T-helper 2 cell treated with Interferon-gamma antibody and Interleukin-4, amounts not matched to agents 5 μg/mL and 100 μg/mL, for 36 hours (primary cell): ENCODE data around the gene USP20.

Source experiments
- DNase-seq: peaks from one replicate; pipeline ENCODE4 v3.0.0; 2021; ENCODE audit warnings: low spot score
- H3K27ac Mint-ChIP-seq: one replicate; pipeline ENCODE4 v1.8.0; 2021; ENCODE audit warnings: mild to moderate bottlenecking, mixed read lengths
- H3K27me3 Mint-ChIP-seq: one replicate; pipeline ENCODE4 v1.8.0; 2021; ENCODE audit warnings: low read depth, mixed read lengths
- H3K36me3 Mint-ChIP-seq: one replicate; pipeline ENCODE4 v1.8.0; 2021; ENCODE audit warnings: low read depth, mixed read lengths
- H3K4me1 Mint-ChIP-seq: one replicate; pipeline ENCODE4 v1.8.0; 2021; ENCODE audit warnings: low read depth, mixed read lengths
- H3K4me3 Mint-ChIP-seq: one replicate; pipeline ENCODE4 v1.8.0; 2022; ENCODE audit warnings: mild to moderate bottlenecking, moderate library complexity, mixed read lengths
- H3K9me3 Mint-ChIP-seq: one replicate; pipeline ENCODE4 v1.8.0; 2021; ENCODE audit warnings: mixed read lengths

Gene USP20

DNA sequence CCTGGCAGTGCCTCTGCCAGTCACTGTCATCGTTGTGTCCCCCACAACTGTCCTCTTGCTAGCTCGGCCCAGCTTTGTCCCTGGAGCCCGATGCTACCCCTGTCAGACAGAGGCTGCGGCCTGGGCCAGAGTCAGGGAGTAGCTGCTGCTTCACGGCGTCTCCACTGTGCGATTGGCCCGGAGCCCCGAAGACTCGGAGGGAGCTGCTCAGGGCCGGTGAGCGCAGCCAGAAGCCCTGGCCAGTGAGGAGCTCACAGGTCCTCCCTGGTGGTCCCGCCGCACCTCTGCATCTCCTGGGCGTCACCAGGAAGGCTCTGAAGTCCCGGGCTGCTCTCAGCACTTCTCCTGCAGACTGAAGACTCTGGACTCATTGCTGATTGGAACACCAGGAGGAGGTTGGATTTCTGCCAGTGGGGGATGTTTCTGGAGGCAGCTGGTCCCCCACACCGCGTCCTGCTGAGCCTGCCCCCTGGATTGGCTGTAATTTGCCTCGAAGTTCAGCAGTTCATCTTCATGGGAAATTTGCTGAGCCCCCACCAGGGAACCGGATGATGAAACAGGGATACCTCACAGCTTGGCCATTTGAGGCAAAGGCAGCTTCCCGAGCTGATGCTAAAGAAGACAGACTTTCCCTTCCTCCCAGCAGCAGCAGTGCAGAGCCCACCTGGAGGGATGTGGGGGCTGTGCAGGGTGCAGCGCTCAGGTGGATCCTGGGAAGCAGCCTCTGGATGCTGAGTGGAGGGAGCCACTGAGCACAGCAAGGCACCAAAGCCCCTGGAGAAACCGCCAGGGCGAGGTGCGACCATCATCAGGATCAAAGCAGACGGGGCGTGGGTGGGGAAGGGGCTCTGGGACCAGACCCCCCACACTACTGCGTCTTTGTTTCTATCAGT is 45.6 kb downstream of the USP20 start:
- Mint-ChIP-seq H3K4me1 (peaks cover 16% of the 10 kb centered on the region), H3K9me3 (no peaks in the 10 kb centered on the region), H3K27me3 (no peaks in the 10 kb centered on the region), H3K27ac (no peak overlapping the region), H3K36me3 (peaks cover 46% of the 10 kb centered on the region), H3K4me3 (no peak overlapping the region)
- DNase-seq: no peak

DNA sequence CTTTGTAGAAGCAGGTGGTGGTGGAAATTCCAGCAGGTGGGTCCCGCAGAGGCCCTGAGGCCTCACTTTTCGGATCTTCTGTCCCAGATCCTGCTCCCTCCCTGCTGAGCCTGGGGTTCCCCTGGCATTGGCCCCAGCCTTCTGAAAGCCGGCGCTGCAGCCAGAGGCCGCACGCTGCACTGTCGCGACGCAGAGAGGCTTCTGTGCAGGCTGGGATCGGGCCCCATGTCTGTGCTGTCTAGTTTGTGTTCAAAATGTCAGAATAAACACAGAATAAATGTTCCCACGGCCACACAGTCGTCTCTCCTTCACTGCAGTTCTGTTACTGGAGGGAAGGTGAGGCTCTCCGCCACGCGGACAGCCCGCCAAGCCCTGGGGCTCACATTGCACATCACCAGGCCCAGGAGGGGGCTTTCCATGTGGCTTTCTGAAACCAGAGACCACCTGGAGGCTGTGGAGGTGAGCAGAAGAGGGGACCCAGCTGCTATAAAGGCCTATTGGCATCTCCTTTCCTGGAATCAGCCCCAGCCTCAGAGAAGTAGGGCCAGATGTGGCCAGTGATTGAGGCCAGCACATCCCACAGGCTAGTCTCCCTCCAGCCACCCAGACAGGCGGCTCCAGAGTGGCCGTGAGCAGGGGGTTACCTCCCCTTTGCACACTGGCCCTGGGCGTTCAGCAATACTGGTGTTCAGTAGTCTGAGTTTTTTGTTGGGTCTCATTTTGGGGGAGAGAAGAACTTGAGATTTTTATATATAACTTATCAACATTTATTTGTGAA is 46.5 kb downstream of the USP20 start:
- Mint-ChIP-seq H3K36me3 (peaks cover 45% of the 10 kb centered on the region), H3K27ac (peak overlapping the region; percentile 17)

DNA sequence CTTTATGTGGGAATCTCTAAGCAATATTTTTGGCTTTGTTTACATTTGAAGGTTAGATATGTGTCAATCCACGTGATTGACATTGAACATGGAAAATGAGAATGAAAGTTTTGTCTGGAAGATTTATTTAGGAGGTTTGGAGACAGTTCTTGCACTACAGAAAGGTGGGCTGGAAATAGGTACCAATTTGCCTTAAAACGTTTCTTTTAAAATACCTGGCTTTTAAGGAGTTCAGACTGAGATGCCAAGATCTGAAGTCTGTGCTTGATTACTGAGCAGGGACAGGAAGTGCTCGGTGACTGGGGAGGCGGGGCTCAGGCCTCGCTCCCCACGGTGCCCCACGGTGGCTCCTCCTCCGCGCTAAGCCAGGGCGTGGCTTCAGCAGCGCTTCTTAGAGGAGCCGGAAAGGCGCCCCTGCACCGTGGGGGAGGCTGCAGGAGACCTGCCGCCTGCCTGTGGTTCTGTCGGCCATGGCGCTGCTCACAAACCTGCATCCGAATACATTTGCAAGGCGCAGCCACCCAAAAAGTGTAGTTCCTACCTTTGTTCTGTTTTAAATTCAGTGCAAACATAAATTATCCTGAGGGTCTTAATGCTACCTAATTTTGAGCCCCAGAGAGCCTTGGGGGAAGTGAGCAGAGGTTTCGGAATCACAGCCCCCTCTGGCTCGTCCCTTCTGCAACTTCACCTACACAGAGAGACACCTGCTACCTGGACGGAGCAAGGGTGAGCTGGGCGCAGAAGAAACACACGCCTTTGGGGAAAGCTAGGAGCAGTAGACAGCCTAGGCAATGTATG is 49.2 kb downstream of the USP20 start:
- DNase-seq: peak; percentile 95
- H3K4me1 Mint-ChIP-seq: peaks cover 45% of the 10 kb centered on the region
- peak overlapping the region; percentile 90 for H3K4me3 Mint-ChIP-seq
- H3K27ac Mint-ChIP-seq: peak overlapping the region; percentile 99
- no peaks in the 10 kb centered on the region for H3K9me3 Mint-ChIP-seq
- H3K36me3 Mint-ChIP-seq: peaks cover 59% of the 10 kb centered on the region
- no peaks in the 10 kb centered on the region for H3K27me3 Mint-ChIP-seq

More for the DNA sequence above, 46.5 kb downstream of the USP20 start:
- Mint-ChIP-seq H3K4me3 (no peak overlapping the region), H3K9me3 (no peaks in the 10 kb centered on the region), H3K4me1 (peaks cover 22% of the 10 kb centered on the region), H3K27me3 (no peaks in the 10 kb centered on the region)
- no peak for DNase-seq

DNA sequence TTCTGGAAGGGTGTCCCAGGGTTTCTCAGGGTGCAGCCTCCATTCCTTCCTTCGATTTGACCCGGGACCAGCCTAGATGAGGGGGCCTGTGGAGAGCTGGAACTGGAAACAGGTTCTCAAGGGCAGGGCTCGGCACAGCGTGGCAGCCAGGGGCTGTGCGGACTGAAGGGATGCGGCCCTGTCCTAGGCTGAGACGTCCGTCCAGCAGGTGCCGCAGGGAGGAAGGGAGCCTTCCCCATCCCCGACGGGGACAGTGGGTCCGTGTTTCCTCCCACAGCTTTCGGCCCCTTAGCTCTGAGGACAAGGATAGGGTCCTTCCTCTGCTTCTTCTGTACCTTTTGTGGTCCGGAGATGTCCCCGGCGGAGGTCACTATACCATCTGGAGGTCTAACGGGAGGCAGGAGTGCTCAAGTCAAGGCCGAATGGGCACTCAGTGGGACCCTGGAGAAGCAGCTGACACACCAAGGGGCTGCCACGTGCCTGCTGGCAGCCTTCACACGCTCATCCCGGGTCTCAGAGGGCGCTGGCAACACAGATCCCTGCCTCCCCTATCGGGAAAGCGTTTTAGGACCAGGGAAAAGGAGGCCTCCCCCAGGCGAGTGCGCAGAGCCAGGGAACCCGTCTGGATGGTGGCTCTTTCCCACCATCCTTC is 49.9 kb downstream of the USP20 start:
- no peaks in the 10 kb centered on the region for H3K9me3 Mint-ChIP-seq
- peak overlapping the region; percentile 99 for H3K27ac Mint-ChIP-seq
- peaks cover 52% of the 10 kb centered on the region for H3K4me1 Mint-ChIP-seq
- DNase-seq: peak; percentile 44
- peak overlapping the region; percentile 90 for H3K4me3 Mint-ChIP-seq
- no peaks in the 10 kb centered on the region for H3K27me3 Mint-ChIP-seq
- peaks cover 62% of the 10 kb centered on the region for H3K36me3 Mint-ChIP-seq

DNA sequence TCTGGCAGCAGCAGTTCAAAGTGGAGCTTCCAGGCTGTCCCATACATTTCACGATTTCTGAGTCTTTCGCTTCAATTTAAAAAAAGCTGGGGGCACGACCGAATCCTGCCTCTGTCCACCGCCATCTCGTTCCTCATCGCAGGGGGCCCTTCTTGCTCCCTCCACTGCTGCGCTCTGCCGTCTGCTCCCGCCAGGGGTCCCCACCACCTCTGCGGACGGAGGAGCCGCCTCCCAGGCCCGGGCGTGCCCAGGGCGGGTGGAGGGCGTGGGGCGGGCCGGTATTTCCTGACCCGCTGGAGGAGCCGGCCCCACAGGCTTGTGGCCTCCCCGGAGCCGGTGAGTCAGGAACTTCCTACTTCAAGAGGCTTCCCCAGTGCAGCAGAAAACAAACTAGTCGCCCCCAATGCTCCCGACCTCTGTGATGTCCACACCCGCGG is 50.4 kb downstream of the USP20 start:
- Mint-ChIP-seq H3K36me3 (peaks cover 62% of the 10 kb centered on the region), H3K4me3 (peak overlapping the region; percentile 90), H3K9me3 (no peaks in the 10 kb centered on the region), H3K4me1 (peaks cover 53% of the 10 kb centered on the region), H3K27ac (peak overlapping the region; percentile 99), H3K27me3 (no peaks in the 10 kb centered on the region)
- DNase-seq: peak; percentile 96

DNA sequence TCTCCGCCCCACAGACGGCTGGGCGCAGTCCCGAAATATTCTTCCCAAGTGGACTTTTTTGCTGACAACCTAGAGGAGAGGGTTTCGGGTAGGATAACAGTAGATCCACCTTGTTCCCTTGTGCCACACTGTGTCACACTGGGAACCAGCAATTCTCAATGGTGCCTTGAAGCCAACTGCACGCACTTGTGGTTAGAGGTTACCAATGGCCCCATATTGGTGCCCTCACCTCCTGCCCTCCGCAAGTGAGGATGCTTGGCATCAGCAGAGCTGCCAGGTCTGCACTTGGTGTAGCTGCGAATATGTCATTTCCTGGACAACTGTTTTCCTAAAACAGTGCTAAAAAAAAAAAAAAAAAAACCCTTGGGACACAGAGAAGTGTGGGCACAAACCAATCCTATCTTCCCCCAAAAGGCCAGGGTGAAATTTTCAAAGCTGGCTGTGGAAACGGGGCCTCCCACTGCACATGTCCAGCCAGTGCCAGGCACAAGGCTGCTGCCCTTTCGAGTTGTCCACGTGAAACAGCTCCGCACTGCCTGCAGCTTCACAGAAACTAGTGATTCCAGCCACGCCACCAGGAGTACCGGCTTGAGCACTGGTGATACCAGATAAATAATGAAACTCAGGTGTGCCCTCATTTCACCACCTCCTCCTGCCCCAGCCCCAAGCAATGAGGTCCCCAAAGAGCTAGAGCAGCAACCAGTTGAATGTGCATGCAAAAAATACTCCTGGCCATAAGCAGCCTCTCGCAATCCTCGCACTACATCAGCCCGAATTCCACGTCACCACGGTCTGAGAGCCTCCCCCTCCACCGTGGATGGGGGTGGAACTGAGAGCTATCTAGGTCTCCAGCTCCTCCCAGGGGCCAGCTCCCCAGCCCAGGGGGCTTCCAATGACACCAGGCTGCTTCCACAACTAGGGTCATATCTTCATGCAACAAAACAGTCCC is 51.2 kb downstream of the USP20 start:
- Mint-ChIP-seq H3K27ac (peak overlapping the region; percentile 99), H3K4me3 (peak overlapping the region; percentile 90), H3K4me1 (peaks cover 60% of the 10 kb centered on the region), H3K27me3 (no peaks in the 10 kb centered on the region), H3K36me3 (peaks cover 70% of the 10 kb centered on the region), H3K9me3 (no peaks in the 10 kb centered on the region)
- peak; percentile 73 for DNase-seq

DNA sequence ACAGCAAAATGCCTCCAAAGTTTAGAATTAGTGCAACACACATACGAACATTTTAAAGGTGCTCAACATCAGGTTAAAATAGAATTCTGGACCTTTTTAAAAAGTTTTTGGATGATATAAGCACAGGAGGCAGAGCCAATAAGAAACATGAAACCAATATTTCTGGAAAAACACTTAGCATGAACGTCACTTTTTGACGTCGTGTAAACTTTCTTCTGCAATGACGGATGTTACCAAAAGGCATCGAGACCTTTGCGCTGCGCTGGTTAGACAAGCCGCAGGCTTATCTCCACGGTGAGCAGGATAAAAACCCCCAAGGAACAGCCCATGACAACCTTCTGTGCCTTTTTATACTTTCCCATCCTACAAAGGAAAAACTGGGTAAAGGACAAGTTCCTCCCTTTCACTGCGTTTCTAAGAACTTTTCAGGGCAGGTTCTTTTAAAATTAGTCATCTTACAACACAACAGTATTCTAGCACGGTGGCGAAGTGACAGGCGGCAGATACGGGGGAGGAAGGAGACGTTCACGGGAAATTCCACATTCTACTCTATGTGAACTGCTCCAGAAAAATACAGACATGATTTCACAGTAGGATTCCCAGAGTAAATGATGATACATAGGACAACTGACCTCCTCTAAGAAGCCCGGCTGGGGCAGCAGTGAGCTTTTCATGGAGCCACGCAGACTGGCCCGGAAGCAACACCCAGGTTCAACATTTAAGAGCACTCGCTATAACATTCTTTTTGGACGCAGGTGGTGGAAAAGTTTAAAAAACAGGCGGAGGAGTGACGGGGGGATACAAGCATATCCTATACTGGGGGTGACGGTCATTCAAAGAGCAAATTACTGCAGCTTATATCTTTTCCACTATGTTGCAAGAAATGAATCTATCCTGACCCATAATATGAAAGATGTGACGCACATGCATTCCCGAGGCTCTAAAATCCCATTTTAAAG is 52.4 kb downstream of the USP20 start:
- Mint-ChIP-seq H3K27me3 (no peaks in the 10 kb centered on the region), H3K4me1 (peaks cover 72% of the 10 kb centered on the region), H3K27ac (peak overlapping the region; percentile 99), H3K9me3 (no peaks in the 10 kb centered on the region), H3K36me3 (peaks cover 71% of the 10 kb centered on the region), H3K4me3 (peak overlapping the region; percentile 90)
- peak; percentile 86 for DNase-seq

DNA sequence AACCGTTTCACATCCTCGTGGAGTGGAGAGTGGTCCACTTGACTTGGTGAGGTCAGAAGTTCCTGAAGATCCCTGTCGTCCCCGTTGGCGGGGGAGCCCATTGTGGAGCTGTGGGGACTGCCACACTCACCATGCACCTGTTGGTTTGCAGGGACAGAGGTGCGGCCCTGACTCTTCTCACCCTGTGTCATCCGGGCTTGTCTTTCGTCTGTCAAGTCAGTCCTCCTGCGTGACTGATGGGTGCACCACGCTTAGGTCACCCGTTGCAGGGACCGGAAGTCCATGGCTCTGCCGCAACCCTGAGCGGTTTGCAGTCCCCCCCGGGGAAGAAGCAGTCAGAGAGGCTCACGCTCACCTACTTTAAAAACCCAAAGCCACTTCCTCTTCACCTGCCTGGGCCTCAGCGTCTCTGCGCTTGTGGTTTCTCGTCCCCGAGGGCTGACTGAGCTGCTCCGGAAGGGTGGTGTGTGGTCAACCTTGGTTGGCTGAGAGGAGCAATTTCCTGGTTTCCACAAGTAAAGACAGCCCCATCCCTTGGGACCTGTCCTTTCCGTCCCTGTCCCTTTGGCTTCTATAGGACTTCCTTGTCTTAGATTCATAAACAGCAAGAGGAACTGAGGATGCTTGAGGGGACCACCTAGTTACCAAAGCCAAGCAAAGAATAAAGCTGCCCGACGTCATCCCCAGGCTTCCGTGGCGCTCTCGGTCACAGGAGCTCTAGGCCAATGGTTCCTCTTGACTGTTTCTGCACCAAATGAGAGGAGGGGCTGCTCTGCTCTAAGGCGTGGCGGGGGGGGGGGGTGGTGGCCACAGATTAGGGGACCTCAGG is 53.2 kb downstream of the USP20 start:
- H3K9me3 Mint-ChIP-seq: no peaks in the 10 kb centered on the region
- peaks cover 76% of the 10 kb centered on the region for H3K4me1 Mint-ChIP-seq
- no peaks in the 10 kb centered on the region for H3K27me3 Mint-ChIP-seq
- DNase-seq: peak; percentile 97
- peak overlapping the region; percentile 90 for H3K4me3 Mint-ChIP-seq
- peak overlapping the region; percentile 99 for H3K27ac Mint-ChIP-seq
- peaks cover 75% of the 10 kb centered on the region for H3K36me3 Mint-ChIP-seq

DNA sequence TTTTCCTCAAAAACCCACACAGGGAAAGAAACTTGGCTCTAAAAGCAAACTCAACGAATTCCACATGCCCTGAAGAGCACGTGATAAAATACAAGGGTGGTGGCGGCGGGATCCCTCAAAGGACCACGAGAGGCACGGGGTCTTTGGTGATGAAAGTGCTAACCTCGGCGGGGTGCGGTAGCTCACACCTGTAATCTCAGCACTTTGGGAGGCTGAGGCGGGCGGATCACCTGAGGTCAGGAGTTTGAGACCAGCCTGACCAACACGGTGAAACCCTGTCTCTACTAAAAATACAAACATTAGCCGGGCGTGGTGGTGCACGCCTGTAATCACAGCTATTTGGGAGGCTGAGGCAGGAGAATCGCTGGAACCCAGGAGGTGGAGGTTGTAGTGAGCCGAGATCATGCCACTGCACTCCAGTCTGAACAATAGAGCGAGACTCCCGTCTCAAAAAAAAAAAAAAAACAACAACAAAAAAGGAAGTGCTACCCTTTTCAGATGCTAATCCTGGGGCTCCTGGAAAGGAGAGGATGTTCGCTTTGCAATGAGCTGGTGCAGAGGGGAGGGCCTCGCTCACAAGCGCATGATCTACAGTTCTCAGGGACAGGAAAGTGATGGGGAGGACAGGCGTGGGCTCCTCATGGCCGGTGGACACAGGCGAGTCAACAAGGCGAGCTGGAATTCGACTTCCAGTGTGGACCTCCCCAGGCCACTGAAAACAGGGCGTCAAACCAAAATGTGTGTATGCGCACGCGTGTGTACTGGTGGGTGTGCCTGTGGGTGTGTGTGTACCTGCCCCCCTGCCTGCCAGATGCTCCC is 54.1 kb downstream of the USP20 start:
- Mint-ChIP-seq H3K9me3 (no peaks in the 10 kb centered on the region), H3K27ac (peak overlapping the region; percentile 99), H3K27me3 (no peaks in the 10 kb centered on the region), H3K4me1 (peaks cover 78% of the 10 kb centered on the region), H3K4me3 (peak overlapping the region; percentile 90), H3K36me3 (peaks cover 77% of the 10 kb centered on the region)
- peak; percentile 42 for DNase-seq

DNA sequence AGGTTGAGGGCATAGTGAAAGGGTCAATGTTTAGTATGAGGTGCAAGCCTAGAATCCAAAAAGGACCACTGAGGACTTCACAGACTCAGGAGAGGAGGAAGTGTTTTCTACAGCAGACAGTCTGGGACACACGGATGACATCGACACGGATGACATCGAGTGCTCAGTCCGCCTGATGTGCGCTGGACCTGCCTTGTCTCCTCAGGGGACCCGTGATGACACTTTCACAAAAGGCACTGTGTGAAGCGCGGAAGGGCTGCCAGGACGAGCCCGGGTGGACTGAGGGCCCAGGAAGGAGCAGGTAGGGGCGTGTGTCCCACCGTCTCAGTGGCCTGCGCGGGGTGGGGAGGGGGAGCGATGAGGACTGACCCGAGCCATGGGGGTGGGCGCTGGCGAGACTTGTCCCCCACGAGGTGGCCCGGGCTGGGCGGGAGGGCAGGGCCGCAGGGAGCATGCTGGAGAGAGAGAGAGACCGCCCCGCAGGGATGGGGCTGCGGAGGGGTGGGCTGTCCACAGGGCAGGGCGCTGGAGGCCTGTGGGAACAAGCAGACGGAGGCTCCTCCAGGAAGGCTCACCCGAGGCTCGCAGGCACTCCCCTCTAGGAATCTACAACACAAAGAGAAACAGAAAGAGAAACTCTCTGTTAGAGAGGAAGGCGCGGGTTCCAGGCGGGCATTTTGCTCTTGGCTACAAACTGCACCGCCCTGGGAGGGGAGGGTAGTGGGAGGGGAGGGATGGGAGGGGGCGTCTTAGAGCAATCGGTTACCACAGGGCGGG is 54.9 kb downstream of the USP20 start:
- Mint-ChIP-seq H3K9me3 (no peaks in the 10 kb centered on the region), H3K4me1 (peaks cover 77% of the 10 kb centered on the region), H3K27ac (peak overlapping the region; percentile 99), H3K4me3 (peak overlapping the region; percentile 90), H3K27me3 (no peaks in the 10 kb centered on the region), H3K36me3 (peaks cover 78% of the 10 kb centered on the region)
- peak; percentile 78 for DNase-seq
